HepG2 (cell line): ENCODE results near the gene COX6A2. TPM values are rescaled to one million over a fixed set of nuclear protein-coding genes. Genes with fewer than 3 reads are reported as not detected.

ENCODE experiments used
- AGO2 ChIP-seq: fragments of 200-400 bp; formaldehyde crosslinking; optimal IDR thresholded peaks from 2 replicates; pipeline ENCODE3; 2017; ENCODE audit warnings: mild to moderate bottlenecking, low read depth, low read length, moderate library complexity
- BRCA1 ChIP-seq: sonication (generic); formaldehyde crosslinking; IDR thresholded peaks from 2 replicates; pipeline ENCODE4 v1.4.0; 2020; ENCODE audit warnings: missing genetic modification reagents
- CBX2 ChIP-seq, 2 experiments: fragments of 200-600 bp in 1 of 2; sonication (generic); formaldehyde crosslinking in 1 of 2; IDR thresholded peaks; 2 replicates each; pipeline versions ENCODE4 v1.7.0 to v1.8.1; 2018 to 2022; ENCODE audit warnings: low read depth in 2 of 2, low read length in 1 of 2, mild to moderate bottlenecking in 1 of 2, missing genetic modification reagents in 1 of 2
- CHCHD3 ChIP-seq: sonication (generic); formaldehyde crosslinking; IDR thresholded peaks from 2 replicates; pipeline ENCODE4 v1.8.0; 2022; ENCODE audit warnings: mild to moderate bottlenecking, missing genetic modification reagents, moderate library complexity
- EEA1 ChIP-seq: sonication (generic); formaldehyde crosslinking; IDR thresholded peaks from 2 replicates; pipeline ENCODE4 v1.5.1; 2020; ENCODE audit warnings: mild to moderate bottlenecking, missing genetic modification reagents, borderline replicate concordance
- FOXO4 ChIP-seq: sonication (generic); formaldehyde crosslinking; conservative IDR thresholded peaks from 2 replicates; pipeline ENCODE4 v1.8.1; 2023; ENCODE audit warnings: missing genetic modification reagents
- MXI1 ChIP-seq: IDR thresholded peaks from 3 replicates; pipeline ENCODE4 v1.6.1; 2012; ENCODE audit warnings: low read depth, low read length, inconsistent platforms, borderline replicate concordance
- NFATC3 ChIP-seq: sonication (generic); formaldehyde crosslinking; IDR thresholded peaks from 2 replicates; pipeline ENCODE4 v1.5.1; 2020; ENCODE audit warnings: mild to moderate bottlenecking, missing genetic modification reagents
- PAXIP1 ChIP-seq: sonication (generic); formaldehyde crosslinking; conservative IDR thresholded peaks from 2 replicates; pipeline ENCODE4 v1.4.0; 2020; ENCODE audit warnings: mild to moderate bottlenecking, missing genetic modification reagents, moderate library complexity
- PCBP1 ChIP-seq: fragments of 200-400 bp; formaldehyde crosslinking; IDR thresholded peaks from 2 replicates; pipeline ENCODE4 v1.6.1; 2017; ENCODE audit warnings: mild to moderate bottlenecking, low read depth, low read length, borderline replicate concordance
- PHF20 ChIP-seq: sonication (generic); formaldehyde crosslinking; IDR thresholded peaks from 2 replicates; pipeline ENCODE4 v1.5.0; 2020; ENCODE audit warnings: mild to moderate bottlenecking, missing genetic modification reagents
- TARDBP ChIP-seq: sonication (generic); formaldehyde crosslinking; IDR thresholded peaks from 2 replicates; pipeline ENCODE4 v1.8.0; 2022; ENCODE audit warnings: mild to moderate bottlenecking, missing genetic modification reagents
- TRIM24 ChIP-seq: sonication (generic); formaldehyde crosslinking; IDR thresholded peaks from 2 replicates; pipeline ENCODE4 v1.8.0; 2022; ENCODE audit warnings: mild to moderate bottlenecking, missing genetic modification reagents
- ZFP90 ChIP-seq: sonication (generic); formaldehyde crosslinking; IDR thresholded peaks from 2 replicates; pipeline ENCODE4 v1.8.0; 2022; ENCODE audit warnings: missing genetic modification reagents, mild to moderate bottlenecking, inconsistent platforms, borderline replicate concordance
- ZNF224 ChIP-seq: sonication (generic); formaldehyde crosslinking; IDR thresholded peaks from 2 replicates; pipeline ENCODE4 v1.5.0; 2020; ENCODE audit warnings: mild to moderate bottlenecking, missing genetic modification reagents
- ZNF503 ChIP-seq: sonication (generic); formaldehyde crosslinking; IDR thresholded peaks from 2 replicates; pipeline ENCODE4 v1.4.0; 2020; ENCODE audit warnings: missing genetic modification reagents
- ZNF558 ChIP-seq: sonication (generic); formaldehyde crosslinking; IDR thresholded peaks from 2 replicates; pipeline ENCODE4 v1.9.0; 2022; ENCODE audit warnings: mild to moderate bottlenecking, missing genetic modification reagents, borderline replicate concordance
- ZNF567 ChIP-seq: sonication (generic); formaldehyde crosslinking; IDR thresholded peaks from 2 replicates; pipeline ENCODE4 v1.8.1; 2023; ENCODE audit warnings: mild to moderate bottlenecking, missing genetic modification reagents, borderline replicate concordance
- ZNF614 ChIP-seq: IDR thresholded peaks from 2 replicates; pipeline ENCODE4 v1.6.1; 2018; ENCODE audit warnings: missing biosample characterization, missing genetic modification reagents, inconsistent platforms, borderline replicate concordance
- ZNF724P ChIP-seq: sonication (generic); formaldehyde crosslinking; IDR thresholded peaks from 2 replicates; pipeline ENCODE4 v1.8.0; 2022; ENCODE audit warnings: missing genetic modification reagents, borderline replicate concordance
- polyA plus RNA-seq, 8 experiments: library from polyadenylated mRNA; depleted of rRNA in 3 of 8; stranded (reverse) in 7 of 8; unstranded in 1 of 8; fragments of >200 nt; fragmentation: Illumina TruSeq in 4 of 8; extraction: Trizol in 4 of 8; gene quantifications; 2 replicates each; pipeline versions ENCODE4 v1.2.1 to v1.2.3, GENCODE V29; 2011 to 2016; ENCODE audit warnings: low read depth in 4 of 8, missing spikeins in 1 of 8, mixed read lengths in 1 of 8; ENCODE audit not compliant: insufficient read depth in 1 of 8
- total RNA-seq, 5 experiments: library from RNA; depleted of rRNA; stranded (reverse); fragments of >200 nt; fragmentation: Illumina TruSeq; extraction: Trizol; gene quantifications; 2 replicates each; pipeline ENCODE4 v1.2.3, GENCODE V29; 2016; ENCODE audit warnings: low read depth in 1 of 5

COX6A2 gene
- total and polyA plus RNA-seq, 2 of the 13 experiments (the other 11 are each of a cell fraction or from before 2014, with no cell fraction given) = not detected

- peak; percentile 43 for TF ChIP-seq AGO2
- no peak for TF ChIP-seq PHF20
- peak; percentile 88; the same call in 1 of the 2 replicates for TF ChIP-seq PCBP1
- TF ChIP-seq ZNF503 (CRISPR knock-in tag) = no peak
- 0 out of 2 replicates have a peak, but pooled peaks have one; percentile 20 for TF ChIP-seq ZNF558 (CRISPR knock-in tag)
- 0 out of 3 replicates have a peak, but pooled peaks have one; percentile 10 for TF ChIP-seq MXI1
- TF ChIP-seq TARDBP (CRISPR knock-in tag) = peak; percentile 19; the same call in 1 of the 2 replicates
- TF ChIP-seq EEA1 (CRISPR knock-in tag) = no peak
- no peak for TF ChIP-seq PAXIP1 (CRISPR knock-in tag)
- TF ChIP-seq NFATC3 (CRISPR knock-in tag) = no peak
- 0 out of 2 replicates have a peak, but pooled peaks have one; percentile 2 for TF ChIP-seq ZNF567
- no peak for TF ChIP-seq ZNF614
- no peak for TF ChIP-seq ZNF224
- TF ChIP-seq ZFP90 = peak; percentile 26; the same call in 1 of the 2 replicates
- TF ChIP-seq FOXO4 (CRISPR knock-in tag) = 0 out of 2 replicates have a peak, but pooled peaks have one; percentile 60
- no peak for TF ChIP-seq TRIM24 (CRISPR knock-in tag)
- 0 out of 2 replicates have a peak, but pooled peaks have one; percentile 9 for TF ChIP-seq CHCHD3 (CRISPR knock-in tag)
- TF ChIP-seq CBX2 (IDR thresholded peaks at IDR 0.05; ENCODE audit: low read depth, low read length) = no peak
- TF ChIP-seq CBX2 (CRISPR knock-in tag; IDR thresholded peaks at IDR 0.05; ENCODE audit: low read depth) = no peak
- TF ChIP-seq BRCA1 = no peak
- peak; percentile 71; the same call in 1 of the 2 replicates for TF ChIP-seq ZNF724P
These were observed 48.4 kb upstream of the COX6A2 start (continued) for GRCh38 chr16:31476303-31477219.
